Naive thymus-derived CD4-positive, alpha-beta T cell (primary cell): ENCODE data around the gene SLC10A4. TPM values are rescaled to one million over a fixed set of nuclear protein-coding genes. Genes with fewer than 3 reads are reported as not detected.

Experiments
- ATAC-seq: fragments of 150-1000 bp; cut with Tn5 transposase; 2 replicates; pipeline ENCODE4 v1.10.0; 2021; ENCODE audit warnings: mild to moderate bottlenecking, moderate library complexity
- CTCF ChIA-PET: fragments of 350-600 bp; sonication (Branson Sonifier 250); formaldehyde crosslinking; loops from one replicate; lab custom pipeline; 2021; ENCODE audit warnings: antibody characterized with exemption; lab: Charles Lee
- POLR2A ChIA-PET: fragments of 350-600 bp; sonication (Branson Sonifier 250); formaldehyde crosslinking; loops from one replicate; lab custom pipeline; 2021; ENCODE audit warnings: antibody characterized with exemption, inconsistent platforms; lab: Charles Lee
- DNase-seq, 9 donors: peaks; one replicate each; pipeline versions ENCODE4 v3.0.0 to v3.0.0-alpha.2; 2020 to 2022; ENCODE audit warnings: mixed read lengths in 1 of 9
- H3K27ac ChIP-seq: one replicate; pipeline ENCODE4 v1.7.0; 2013; ENCODE audit warnings: mild to moderate bottlenecking, low read depth, low read length, moderate library complexity
- H3K27me3 ChIP-seq, 2 donors: one replicate each; pipeline ENCODE4 v1.7.0; 2013; ENCODE audit warnings: low read length in 2 of 2, mild to moderate bottlenecking in 2 of 2, moderate library complexity in 2 of 2; ENCODE audit not compliant: control insufficient read depth in 2 of 2, insufficient read depth in 2 of 2
- H3K36me3 ChIP-seq, 3 experiments: 1 replicate in 2 of 3; 2 replicates in 1 of 3; pipeline ENCODE4 v1.7.0; 2013; ENCODE audit warnings: low read length in 3 of 3, mild to moderate bottlenecking in 3 of 3, moderate library complexity in 1 of 3; ENCODE audit not compliant: insufficient read depth in 3 of 3, control insufficient read depth in 2 of 3
- H3K4me1 ChIP-seq, 2 donors: one replicate each; pipeline ENCODE4 v1.7.0; 2013; ENCODE audit warnings: low read length in 2 of 2, mild to moderate bottlenecking in 2 of 2, moderate library complexity in 1 of 2; ENCODE audit not compliant: control insufficient read depth in 2 of 2, insufficient read depth in 2 of 2
- H3K4me3 ChIP-seq: 2 replicates; pipeline ENCODE4 v1.7.0; 2013; ENCODE audit warnings: mild to moderate bottlenecking, low read length
- H3K9me3 ChIP-seq, 3 experiments: 1 replicate in 2 of 3; 2 replicates in 1 of 3; pipeline ENCODE4 v1.7.0; 2013; ENCODE audit warnings: low read length in 3 of 3; ENCODE audit not compliant: control insufficient read depth in 2 of 3
- H3K27ac Mint-ChIP-seq, 9 donors: one replicate each; pipeline ENCODE4 v1.8.0; 2020 to 2022; ENCODE audit warnings: mixed read lengths in 9 of 9, mild to moderate bottlenecking in 8 of 9, moderate library complexity in 5 of 9, inconsistent platforms in 2 of 9
- H3K27me3 Mint-ChIP-seq, 5 donors: one replicate each; pipeline ENCODE4 v1.8.0; 2021 to 2022; ENCODE audit warnings: mixed read lengths in 5 of 5, mild to moderate bottlenecking in 1 of 5
- H3K36me3 Mint-ChIP-seq, 5 donors: one replicate each; pipeline ENCODE4 v1.8.0; 2020 to 2022; ENCODE audit warnings: mixed read lengths in 5 of 5, mild to moderate bottlenecking in 3 of 5, inconsistent platforms in 1 of 5
- H3K4me1 Mint-ChIP-seq, 7 donors: one replicate each; pipeline ENCODE4 v1.8.0; 2020 to 2022; ENCODE audit warnings: mixed read lengths in 7 of 7, mild to moderate bottlenecking in 3 of 7, inconsistent platforms in 1 of 7
- H3K4me3 Mint-ChIP-seq, 10 donors: one replicate each; pipeline ENCODE4 v1.8.0; 2020 to 2022; ENCODE audit warnings: mild to moderate bottlenecking in 10 of 10, mixed read lengths in 10 of 10, moderate library complexity in 6 of 10, inconsistent platforms in 2 of 10
- H3K9me3 Mint-ChIP-seq, 11 donors: one replicate each; pipeline ENCODE4 v1.8.0; 2020 to 2022; ENCODE audit warnings: mixed read lengths in 11 of 11, mild to moderate bottlenecking in 4 of 11, inconsistent platforms in 1 of 11, moderate library complexity in 1 of 11
- intact Hi-C, 2 donors: fragments of 100-400 bp; cut with micrococcal nuclease; formaldehyde crosslinking; loops; one replicate each; pipeline ENCODE4 v1.15.1; 2023
- polyA plus RNA-seq, 2 donors: library from polyadenylated mRNA; unstranded; fragments of 300-500 nt; fragmentation: Illumina TruSeq; gene quantifications; one replicate each; pipeline ENCODE4 v1.2.3, GENCODE V29; 2021
- total RNA-seq, 6 experiments: library from RNA in 5 of 6; stranded (reverse) in 5 of 6; gene quantifications; 1 replicate in 5 of 6; 2 replicates in 1 of 6; pipeline ENCODE4 v1.2.3 and lab custom pipeline; 2021 to 2026

The SLC10A4 gene
- total and polyA plus RNA-seq, 7 experiments from 2014 or later: 0.09 to 0.17 (median 0.16) TPM; not detected in 4

DNA sequence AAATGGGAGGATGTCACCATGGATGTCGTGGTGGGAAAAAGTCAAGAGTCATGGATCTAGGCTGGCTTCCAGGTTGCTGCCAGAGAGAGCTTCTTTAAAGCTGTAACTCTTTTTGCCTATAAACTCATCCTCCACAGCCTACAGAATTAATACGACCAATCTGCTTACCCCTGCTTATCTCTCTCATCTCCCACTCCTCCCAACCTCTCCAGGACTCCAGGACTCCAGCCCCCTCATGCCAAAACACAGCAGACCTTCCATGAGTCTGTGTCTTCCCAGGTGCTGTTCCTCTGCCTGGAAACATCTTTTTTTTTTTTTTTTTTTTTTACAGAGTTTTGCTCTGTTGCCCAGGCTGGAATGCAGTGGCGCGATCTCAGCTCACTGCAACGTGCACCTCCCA lies 15.3 kb upstream of the SLC10A4 start:
- DNase-seq (no peak), ATAC-seq (no peak)
- no peak overlapping the region for H3K27ac ChIP-seq
- H3K36me3 Mint-ChIP-seq: no peaks in the 10 kb centered on the region
- no peaks in the 10 kb centered on the region for H3K36me3 ChIP-seq
- H3K27ac Mint-ChIP-seq: no peak overlapping the region
- H3K4me3 Mint-ChIP-seq: no peak overlapping the region
- H3K9me3 Mint-ChIP-seq: peaks cover 0 to 9% (median 3%) of the 10 kb centered on the region in 11 donors
- intact Hi-C loops: no loop called here
- H3K4me1 Mint-ChIP-seq: no peaks in the 10 kb centered on the region
- no peaks in the 10 kb centered on the region for H3K9me3 ChIP-seq
- POLR2A ChIA-PET: no interaction called here
- peaks cover 5 to 18% (median 14%) of the 10 kb centered on the region in 5 donors for H3K27me3 Mint-ChIP-seq
- no peaks in the 10 kb centered on the region for H3K4me1 ChIP-seq
- no peaks in the 10 kb centered on the region for H3K27me3 ChIP-seq
- no peak overlapping the region for H3K4me3 ChIP-seq
- CTCF ChIA-PET: no interaction called here

DNA sequence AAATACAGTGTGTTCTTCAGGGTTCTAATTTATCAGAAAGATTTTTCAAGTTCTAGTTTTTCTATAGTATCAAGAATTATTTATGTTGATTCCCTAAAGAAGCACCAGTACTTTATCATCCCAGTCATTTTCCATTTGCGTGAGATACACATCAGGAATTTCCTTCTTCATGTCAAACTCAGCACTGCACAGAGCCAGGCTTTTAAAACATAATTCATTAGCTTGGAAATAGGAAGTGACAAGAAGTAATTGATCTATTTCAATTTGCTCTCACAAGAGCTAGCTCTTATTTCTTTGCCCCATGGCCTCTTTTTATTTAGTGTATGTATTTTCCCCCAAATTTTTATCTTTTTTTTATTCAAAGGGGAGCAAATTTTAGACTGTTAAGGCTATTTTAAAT lies 13.0 kb upstream of the SLC10A4 start:
- ChIA-PET CTCF (no interaction called here), POLR2A (no interaction called here)
- Mint-ChIP-seq H3K4me3 (no peak overlapping the region), H3K27me3 (peaks cover 5 to 18% (median 14%) of the 10 kb centered on the region in 5 donors), H3K36me3 (no peaks in the 10 kb centered on the region), H3K9me3 (peaks cover 0 to 1% (median 0%) of the 10 kb centered on the region in 11 donors), H3K27ac (no peak overlapping the region), H3K4me1 (no peaks in the 10 kb centered on the region)
- Histone ChIP-seq H3K9me3 (no peaks in the 10 kb centered on the region), H3K4me1 (no peaks in the 10 kb centered on the region), H3K27me3 (no peaks in the 10 kb centered on the region), H3K4me3 (no peak overlapping the region), H3K27ac (no peak overlapping the region), H3K36me3 (no peaks in the 10 kb centered on the region)
- intact Hi-C loops: no loop called here
- DNase-seq (no peak), ATAC-seq (no peak)

GRCh38 chr4:48470570-48470969 lies 12.6 kb upstream of the SLC10A4 start:
- no peak for ATAC-seq
- CTCF ChIA-PET: no interaction called here
- H3K4me3 ChIP-seq: no peak overlapping the region
- DNase-seq: no peak
- H3K27me3 ChIP-seq: no peaks in the 10 kb centered on the region
- Mint-ChIP-seq H3K4me3 (no peak overlapping the region), H3K27ac (no peak overlapping the region), H3K27me3 (peaks cover 5 to 19% (median 14%) of the 10 kb centered on the region in 5 donors), H3K9me3 (peaks cover 0 to 1% (median 0%) of the 10 kb centered on the region in 11 donors), H3K4me1 (no peaks in the 10 kb centered on the region), H3K36me3 (no peaks in the 10 kb centered on the region)
- H3K36me3 ChIP-seq: no peaks in the 10 kb centered on the region
- intact Hi-C loops: no loop called here
- H3K27ac ChIP-seq: no peak overlapping the region
- POLR2A ChIA-PET: no interaction called here
- no peaks in the 10 kb centered on the region for H3K4me1 ChIP-seq
- no peaks in the 10 kb centered on the region for H3K9me3 ChIP-seq

DNA sequence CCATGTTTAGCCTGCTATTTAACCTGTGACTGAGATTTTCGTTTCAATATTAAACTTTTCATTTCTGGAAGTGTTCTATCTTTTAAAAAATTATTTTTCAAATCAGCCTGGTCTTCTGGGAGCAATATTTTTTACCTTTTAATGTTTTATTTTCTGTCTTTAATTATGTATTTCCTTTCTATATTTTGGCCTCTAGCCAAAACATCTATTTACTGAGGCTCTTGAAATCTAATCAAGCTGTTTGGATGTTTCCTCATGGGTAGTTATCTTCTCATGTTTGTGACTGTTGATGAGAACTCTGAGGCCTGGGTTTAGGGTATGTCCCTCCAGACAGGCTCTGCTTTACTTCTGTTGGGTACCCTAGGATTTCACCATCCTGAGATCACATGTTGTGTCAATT lies 10.3 kb upstream of the SLC10A4 start:
- no peaks in the 10 kb centered on the region for H3K4me1 Mint-ChIP-seq
- no peaks in the 10 kb centered on the region for H3K36me3 Mint-ChIP-seq
- no peak overlapping the region for H3K4me3 Mint-ChIP-seq
- Histone ChIP-seq H3K27ac (no peak overlapping the region), H3K27me3 (no peaks in the 10 kb centered on the region), H3K9me3 (no peaks in the 10 kb centered on the region), H3K4me1 (no peaks in the 10 kb centered on the region), H3K36me3 (no peaks in the 10 kb centered on the region), H3K4me3 (no peak overlapping the region)
- intact Hi-C loops: no loop called here
- POLR2A ChIA-PET: no interaction called here
- ATAC-seq (no peak), DNase-seq (no peak)
- CTCF ChIA-PET: no interaction called here
- peaks cover 5 to 27% (median 16%) of the 10 kb centered on the region in 5 donors for H3K27me3 Mint-ChIP-seq
- H3K27ac Mint-ChIP-seq: no peak overlapping the region
- H3K9me3 Mint-ChIP-seq: no peaks in the 10 kb centered on the region

DNA sequence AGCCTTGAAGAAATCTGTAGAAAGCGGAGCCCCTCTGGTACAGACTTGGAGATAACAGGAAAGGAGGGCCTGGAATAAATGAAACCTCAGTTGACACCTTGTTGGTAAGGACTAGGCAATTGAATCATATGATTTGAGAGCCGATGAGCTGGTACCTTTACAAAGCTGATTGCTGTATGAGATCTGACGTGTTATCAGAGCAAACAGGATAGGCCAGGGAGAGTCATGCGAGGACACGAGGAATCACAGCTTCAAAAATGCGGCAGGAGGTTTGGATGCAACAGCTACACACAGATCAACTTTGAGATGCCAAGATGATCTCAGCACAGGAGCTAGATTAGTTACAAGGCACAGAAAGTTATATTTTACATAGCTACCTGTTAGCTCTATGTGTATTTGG lies 7.4 kb upstream of the SLC10A4 start:
- Histone ChIP-seq H3K9me3 (no peaks in the 10 kb centered on the region), H3K27ac (no peak overlapping the region), H3K4me3 (no peak overlapping the region), H3K36me3 (no peaks in the 10 kb centered on the region), H3K27me3 (no peaks in the 10 kb centered on the region), H3K4me1 (no peaks in the 10 kb centered on the region)
- DNase-seq (no peak), ATAC-seq (no peak)
- no peaks in the 10 kb centered on the region for H3K36me3 Mint-ChIP-seq
- intact Hi-C loops: no loop called here
- POLR2A ChIA-PET: no interaction called here
- peaks cover 4 to 27% (median 17%) of the 10 kb centered on the region in 5 donors for H3K27me3 Mint-ChIP-seq
- H3K4me1 Mint-ChIP-seq: no peaks in the 10 kb centered on the region
- H3K4me3 Mint-ChIP-seq: no peak overlapping the region
- no peak overlapping the region for H3K27ac Mint-ChIP-seq
- H3K9me3 Mint-ChIP-seq: no peaks in the 10 kb centered on the region
- CTCF ChIA-PET: no interaction called here

DNA sequence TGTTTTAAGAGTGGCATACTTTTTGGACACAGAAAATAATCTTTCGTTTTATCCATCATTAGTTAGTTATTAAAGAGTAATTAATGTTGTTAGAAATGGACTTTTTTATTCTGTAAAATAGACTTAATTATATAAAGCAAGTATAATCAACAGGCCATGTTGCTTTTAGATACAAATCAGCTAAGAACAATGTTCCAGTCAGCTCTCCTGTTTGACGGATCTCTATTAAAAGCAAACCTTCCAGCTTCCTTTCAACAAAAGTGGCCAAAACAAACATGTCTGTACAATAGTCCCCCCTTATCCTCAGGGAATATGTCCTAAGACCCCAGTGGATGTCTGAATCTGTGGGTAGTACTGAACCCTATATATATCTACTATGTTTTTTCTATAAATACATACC lies 4.9 kb upstream of the SLC10A4 start:
- peaks cover 0 to 3% (median 0%) of the 10 kb centered on the region in 11 donors for H3K9me3 Mint-ChIP-seq
- peaks cover 26 to 50% (median 38%) of the 10 kb centered on the region in 5 donors for H3K27me3 Mint-ChIP-seq
- intact Hi-C loops: no loop called here
- H3K36me3 Mint-ChIP-seq: no peaks in the 10 kb centered on the region
- POLR2A ChIA-PET: no interaction called here
- ATAC-seq (no peak), DNase-seq (no peak)
- H3K27ac Mint-ChIP-seq: no peak overlapping the region
- H3K4me3 Mint-ChIP-seq: no peak overlapping the region
- Histone ChIP-seq H3K36me3 (no peaks in the 10 kb centered on the region), H3K27me3 (peaks cover 3% of the 10 kb centered on the region in 2 donors), H3K4me3 (no peak overlapping the region), H3K9me3 (no peaks in the 10 kb centered on the region), H3K4me1 (no peaks in the 10 kb centered on the region), H3K27ac (no peak overlapping the region)
- CTCF ChIA-PET: no interaction called here
- peaks cover 4 to 8% (median 4%) of the 10 kb centered on the region in 7 donors for H3K4me1 Mint-ChIP-seq

DNA sequence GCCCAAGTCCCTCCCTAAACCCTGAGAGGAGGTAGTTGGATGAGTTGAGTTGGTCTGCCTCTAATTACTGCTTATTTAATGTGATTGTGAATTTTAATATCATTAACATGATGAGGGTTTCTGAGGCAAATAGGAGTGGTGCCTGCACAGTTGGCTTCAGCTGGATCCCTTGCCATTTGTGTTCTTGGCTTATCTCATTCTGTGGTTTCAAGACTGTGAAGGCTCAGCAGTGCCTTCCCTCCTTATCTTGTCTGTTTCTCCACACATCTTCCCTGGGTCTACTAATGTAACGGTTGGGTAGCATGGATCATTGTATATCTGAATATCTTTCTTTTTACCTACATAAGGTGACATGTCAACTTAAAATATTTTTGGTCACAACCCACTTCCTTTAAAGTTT lies 1.6 kb upstream of the SLC10A4 start:
- peaks cover 0 to 3% (median 0%) of the 10 kb centered on the region in 11 donors for H3K9me3 Mint-ChIP-seq

More for the DNA sequence above, 1.6 kb upstream of the SLC10A4 start:
- no peaks in the 10 kb centered on the region for H3K9me3 ChIP-seq
- POLR2A ChIA-PET: no interaction called here
- H3K4me3 Mint-ChIP-seq: no peak overlapping the region
- H3K4me3 ChIP-seq: no peak overlapping the region
- peaks cover 47 to 67% (median 62%) of the 10 kb centered on the region in 5 donors for H3K27me3 Mint-ChIP-seq
- intact Hi-C loops: no loop called here
- ATAC-seq (no peak), DNase-seq (no peak)
- H3K4me1 ChIP-seq: peaks cover 0 to 4% of the 10 kb centered on the region in 2 donors
- CTCF ChIA-PET: no interaction called here
- H3K4me1 Mint-ChIP-seq: peaks cover 16 to 21% (median 17%) of the 10 kb centered on the region in 7 donors
- H3K27me3 ChIP-seq: peaks cover 6 to 22% of the 10 kb centered on the region in 2 donors
- H3K27ac Mint-ChIP-seq: no peak overlapping the region
- H3K36me3 ChIP-seq: no peaks in the 10 kb centered on the region
- no peak overlapping the region for H3K27ac ChIP-seq
- H3K36me3 Mint-ChIP-seq: peaks cover 0 to 6% (median 4%) of the 10 kb centered on the region in 5 donors
